Stimulated activated CD4-positive, alpha-beta T cell treated with anti-CD3 and anti-CD28 coated beads, Interleukin-1b, Interleukin-23, amount 100 ng/mL, for 4 hours (primary cell): ENCODE results near the gene ATF3.
A peak's percentile ranks its signal among the peaks of the same experiment; 100 is the strongest.

Experiments used
- DNase-seq, 2 donors: peaks; one replicate each; pipeline ENCODE4 v3.0.0-alpha.2; 2020; ENCODE audit warnings: low read depth in 2 of 2

Gene ATF3, protein sequence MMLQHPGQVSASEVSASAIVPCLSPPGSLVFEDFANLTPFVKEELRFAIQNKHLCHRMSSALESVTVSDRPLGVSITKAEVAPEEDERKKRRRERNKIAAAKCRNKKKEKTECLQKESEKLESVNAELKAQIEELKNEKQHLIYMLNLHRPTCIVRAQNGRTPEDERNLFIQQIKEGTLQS

GRCh38 chr1:212608392-212608958 is at the start of gene ATF3:
Gene ATF3 (plus strand): TSS chr1:212608761. CDS start chr1:212615022, 6,261 bp downstream.
- peak; percentile 82 to 83 for DNase-seq

GRCh38 chr1:212559929-212560328 is 48.6 kb upstream of the ATF3 start:
- DNase-seq, result no peak

DNA sequence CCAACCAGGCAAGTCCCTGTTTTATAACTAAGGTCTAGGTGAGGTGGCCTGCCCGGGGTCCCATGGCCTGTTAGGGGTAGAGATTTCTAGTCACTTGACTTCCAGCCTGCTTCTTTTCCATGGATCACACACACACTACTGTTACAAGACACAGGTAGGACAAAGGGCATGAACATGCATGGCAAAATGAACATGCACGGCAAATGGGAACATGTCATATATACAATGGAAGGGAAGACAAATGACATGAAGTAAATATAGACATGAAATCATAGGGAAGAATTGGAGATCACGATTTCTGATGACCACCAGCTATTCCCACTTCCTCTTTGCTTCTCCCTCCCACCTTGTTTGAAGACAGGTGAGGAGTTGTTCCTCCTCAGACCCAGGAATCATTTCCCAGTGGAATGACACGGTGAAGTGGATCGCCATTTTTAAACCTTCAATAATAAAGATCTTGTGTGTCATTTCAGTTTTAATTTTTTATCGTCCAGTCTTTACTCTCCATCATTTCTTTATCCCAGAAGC is 47.6 kb upstream of the ATF3 start:
- no peak for DNase-seq

DNA sequence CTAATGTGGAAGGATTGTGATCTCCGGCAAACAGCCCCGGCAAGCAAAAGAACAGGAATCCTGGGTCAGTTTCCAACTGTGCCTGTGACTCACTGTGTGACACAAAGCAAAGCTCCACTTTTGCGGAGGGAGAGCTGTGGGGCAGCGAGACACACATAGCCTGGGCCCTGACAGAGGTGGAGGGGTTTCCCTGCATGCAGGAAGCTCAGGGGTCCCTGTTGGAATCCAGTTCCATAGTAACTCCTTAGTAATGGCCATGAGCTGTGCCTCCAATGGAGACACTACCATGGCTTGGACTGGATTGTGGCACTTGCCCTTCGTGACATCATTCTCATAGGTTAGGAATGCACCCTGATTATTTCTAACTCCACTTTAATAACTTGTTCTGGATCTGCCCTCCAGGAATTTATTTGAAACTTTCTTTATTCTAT is 47.0 kb upstream of the ATF3 start:
- DNase-seq, result no peak

DNA sequence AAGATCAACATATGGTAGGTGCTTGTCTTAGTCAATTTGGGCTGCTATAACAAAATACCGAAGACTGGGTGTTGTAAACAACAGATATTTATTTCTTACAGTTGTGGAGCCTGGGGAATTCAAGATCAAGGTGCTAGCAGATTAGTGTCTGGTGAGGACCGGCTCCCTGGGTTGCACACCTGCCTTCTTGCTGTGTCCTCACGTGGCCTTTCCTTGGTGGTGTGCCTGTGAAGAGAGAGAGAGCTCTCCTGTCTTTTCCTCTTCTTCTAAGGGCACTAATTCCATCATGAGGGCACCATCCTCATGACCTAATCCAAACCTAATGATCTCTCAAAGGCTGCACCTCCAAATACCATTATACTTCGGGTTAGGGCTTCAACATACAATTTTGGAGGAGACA is 45.8 kb upstream of the ATF3 start:
- DNase-seq, result no peak

DNA sequence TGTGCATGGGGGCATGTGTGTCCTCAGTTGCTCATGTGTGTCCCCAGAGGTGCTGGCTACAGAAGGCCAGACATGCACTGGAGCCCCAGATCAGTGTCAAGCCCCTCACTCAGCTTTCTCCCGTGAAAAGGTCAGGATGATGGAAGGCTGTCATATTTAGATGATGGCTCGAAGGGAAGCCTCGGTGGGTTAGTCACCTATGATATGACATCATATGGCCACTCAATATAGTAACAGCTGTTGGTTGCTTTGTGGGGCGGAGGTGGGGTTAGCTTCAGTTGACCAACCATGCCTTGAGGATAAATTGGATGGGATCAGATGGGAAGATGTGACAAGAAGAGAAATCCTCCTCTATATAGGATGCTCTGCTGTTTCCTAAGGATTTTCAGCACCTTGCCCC is 43.5 kb upstream of the ATF3 start:
- no peak for DNase-seq

- no peak for DNase-seq
These were observed 42.8 kb upstream of the ATF3 start for GRCh38 chr1:212565571-212566305.

GRCh38 chr1:212566522-212567479 is 41.8 kb upstream of the ATF3 start:
- DNase-seq, result peak; percentile 34 to 39

DNA sequence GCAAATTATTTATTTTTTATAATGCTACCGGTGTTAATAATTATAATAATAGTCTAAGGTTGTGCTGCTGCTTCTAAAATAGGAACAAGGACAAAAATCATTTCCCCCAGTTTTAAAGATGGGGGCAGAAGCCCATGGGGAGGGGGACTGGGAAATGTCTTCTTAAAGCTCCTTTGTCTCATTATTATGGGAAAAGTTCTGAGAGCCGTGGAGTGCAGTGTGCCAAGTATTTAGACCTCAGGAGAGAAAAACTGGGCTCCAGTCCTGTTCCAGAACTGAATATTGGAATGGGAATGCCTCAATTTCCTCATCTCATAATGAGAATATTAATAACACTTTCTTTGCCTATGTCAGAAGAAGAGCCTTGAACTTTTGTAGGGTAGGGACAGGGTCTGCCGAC is 40.9 kb upstream of the ATF3 start:
- no peak for DNase-seq

DNA sequence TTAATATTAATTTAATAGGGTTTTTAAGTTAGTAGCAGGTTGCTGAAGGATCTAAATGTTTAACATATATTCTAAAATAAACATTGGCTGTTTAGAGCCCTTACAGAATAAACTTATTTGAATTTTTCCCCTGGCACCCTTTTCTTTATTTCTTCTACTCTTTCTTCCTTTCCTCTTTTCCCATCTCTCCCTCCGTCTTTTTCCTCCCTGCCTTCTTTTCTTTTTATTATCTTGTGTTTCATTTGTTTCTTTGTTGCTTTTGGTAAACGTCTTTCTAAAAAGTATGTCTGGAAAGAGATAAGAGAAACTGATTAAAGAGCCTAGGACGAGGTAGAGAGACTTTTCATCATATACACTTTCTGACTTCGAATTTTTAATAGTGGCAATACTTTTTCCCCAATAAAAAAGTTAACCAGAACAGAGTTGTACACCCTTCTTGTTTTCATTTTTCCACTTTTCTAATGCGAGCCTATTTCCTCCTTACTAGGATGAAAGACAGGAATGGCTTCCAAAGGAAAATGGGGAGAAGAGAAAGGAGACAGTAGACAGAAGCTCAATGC is 39.5 kb upstream of the ATF3 start:
- DNase-seq, result no peak

DNA sequence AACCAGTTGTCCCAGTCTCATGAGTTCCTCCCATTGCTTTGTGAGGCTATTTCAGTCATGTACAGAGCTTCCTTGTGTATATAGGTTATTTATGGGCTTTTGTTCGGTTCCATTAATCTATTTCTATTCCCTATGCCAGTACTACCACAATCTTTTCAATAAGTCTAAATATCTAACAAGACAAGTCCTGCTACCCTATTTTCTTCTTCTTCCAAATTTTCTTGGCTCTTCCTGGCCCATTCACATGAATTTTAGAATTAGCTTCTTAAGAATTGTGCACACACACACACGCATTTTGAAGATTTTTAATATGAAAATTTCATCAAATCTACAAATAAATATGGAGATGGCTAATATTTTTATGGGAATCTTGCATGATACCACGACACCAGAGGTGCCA is 33.8 kb upstream of the ATF3 start:
- no peak for DNase-seq

DNA sequence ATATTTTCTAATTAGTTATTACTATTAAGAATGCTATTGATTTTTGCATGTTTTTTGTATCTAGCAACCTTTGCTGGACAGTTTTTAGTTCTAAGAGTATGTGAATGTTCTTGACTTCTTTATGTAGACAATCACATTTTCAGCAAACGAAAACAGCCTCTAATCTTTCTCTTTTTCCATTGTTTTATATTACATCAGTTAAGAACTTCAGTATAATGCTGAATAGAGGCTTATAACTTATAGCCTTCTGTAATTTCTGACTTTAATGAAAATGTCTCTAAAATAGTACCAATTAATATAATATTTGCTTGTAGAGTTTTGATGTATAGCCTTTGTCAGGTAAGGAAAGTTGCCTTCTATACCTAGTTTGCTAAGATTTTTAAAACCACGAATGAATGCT is 33.2 kb upstream of the ATF3 start:
- DNase-seq, result no peak

- no peak for DNase-seq
These were observed 30.5 kb upstream of the ATF3 start for GRCh38 chr1:212578041-212578440.

GRCh38 chr1:212581034-212581433 is 27.5 kb upstream of the ATF3 start:
- DNase-seq, result no peak

- no peak for DNase-seq
These were observed 26.3 kb upstream of the ATF3 start for GRCh38 chr1:212582291-212582690.

DNA sequence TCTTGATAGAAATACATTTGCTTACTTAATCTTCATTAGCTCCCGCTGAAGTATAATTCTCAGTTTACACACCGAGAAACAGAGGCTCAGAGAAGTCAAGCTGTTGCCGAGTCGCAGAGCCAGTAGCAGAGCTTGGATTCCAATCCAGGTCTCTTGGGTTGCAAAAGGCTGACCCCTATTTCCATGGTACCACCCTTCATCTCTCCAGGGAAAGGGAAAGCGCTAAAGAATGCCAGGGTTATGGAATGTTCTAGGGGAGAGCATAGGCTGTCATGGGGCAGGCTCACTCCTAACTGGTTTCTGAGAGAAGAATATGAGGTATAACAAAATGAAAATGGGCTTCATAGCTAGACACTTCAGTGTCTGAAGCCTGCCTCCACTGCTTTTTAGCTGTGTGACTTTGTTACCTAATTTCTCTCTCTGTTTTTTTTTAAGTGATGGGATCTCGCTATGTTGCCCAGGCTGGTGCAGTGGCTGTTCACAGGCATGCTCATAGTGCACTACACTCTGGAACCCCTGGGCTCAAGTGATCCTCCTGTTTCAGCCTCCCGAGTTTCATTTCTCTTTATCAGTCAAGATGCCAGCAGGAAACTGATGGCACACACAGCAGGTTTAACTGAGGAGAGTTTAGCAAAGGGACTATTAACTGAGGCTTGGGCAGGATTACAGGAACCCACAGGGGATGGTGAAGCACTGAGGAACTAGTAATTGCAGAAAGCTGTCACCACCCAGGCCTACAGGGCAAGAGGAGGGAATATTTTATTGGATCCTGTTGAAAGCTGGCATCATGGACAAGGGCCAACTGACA is 25.5 kb upstream of the ATF3 start:
- DNase-seq, result no peak

- DNase-seq, result no peak
These were observed 24.9 kb upstream of the ATF3 start for GRCh38 chr1:212583643-212584042.

GRCh38 chr1:212584092-212584886 is 24.3 kb upstream of the ATF3 start:
- DNase-seq, result no peak

- DNase-seq, result no peak
These were observed 23.4 kb upstream of the ATF3 start for GRCh38 chr1:212585210-212585609.
